Stimulated activated naive CD8-positive, alpha-beta T cell treated with anti-CD3 and anti-CD28 coated beads, Interleukin-15, Interleukin-2, amounts not matched to agents 100 ng/mL and 50 ng/mL, for 24 hours (primary cell): ENCODE results near the gene DYRK4.
A peak's percentile ranks its signal among the peaks of the same experiment; 100 is the strongest.

Experiments
- H3K27ac Mint-ChIP-seq: one replicate; pipeline ENCODE4 v1.8.0; 2021; ENCODE audit warnings: mild to moderate bottlenecking, mixed read lengths
- H3K27me3 Mint-ChIP-seq: one replicate; pipeline ENCODE4 v1.8.0; 2021; ENCODE audit warnings: mixed read lengths
- H3K36me3 Mint-ChIP-seq: one replicate; pipeline ENCODE4 v1.8.0; 2021; ENCODE audit warnings: low read depth, mixed read lengths
- H3K4me1 Mint-ChIP-seq: one replicate; pipeline ENCODE4 v1.8.0; 2021; ENCODE audit warnings: low read depth, mixed read lengths
- H3K4me3 Mint-ChIP-seq: one replicate; pipeline ENCODE4 v1.8.0; 2021; ENCODE audit warnings: mild to moderate bottlenecking, mixed read lengths
- H3K9me3 Mint-ChIP-seq: one replicate; pipeline ENCODE4 v1.8.0; 2021; ENCODE audit warnings: mixed read lengths

DYRK4 gene

GRCh38 chr12:4586500-4586899, 24.5 kb downstream of the DYRK4 start:
- Mint-ChIP-seq H3K27me3 (no peaks in the 10 kb centered on the region), H3K9me3 (no peaks in the 10 kb centered on the region), H3K36me3 (no peaks in the 10 kb centered on the region), H3K27ac (no peak overlapping the region), H3K4me1 (no peaks in the 10 kb centered on the region), H3K4me3 (no peak overlapping the region)

- Mint-ChIP-seq H3K27me3 (no peaks in the 10 kb centered on the region), H3K36me3 (no peaks in the 10 kb centered on the region), H3K4me3 (no peak overlapping the region), H3K27ac (no peak overlapping the region), H3K9me3 (no peaks in the 10 kb centered on the region), H3K4me1 (no peaks in the 10 kb centered on the region)
These were observed 25.1 kb downstream of the DYRK4 start for GRCh38 chr12:4587108-4587507.

- Mint-ChIP-seq H3K4me3 (no peak overlapping the region), H3K4me1 (no peaks in the 10 kb centered on the region), H3K27ac (no peak overlapping the region), H3K36me3 (no peaks in the 10 kb centered on the region), H3K9me3 (no peaks in the 10 kb centered on the region), H3K27me3 (no peaks in the 10 kb centered on the region)
These were observed 26.9 kb downstream of the DYRK4 start for GRCh38 chr12:4588916-4589315.

GRCh38 chr12:4589941-4590340, 27.9 kb downstream of the DYRK4 start:
- Mint-ChIP-seq H3K36me3 (no peaks in the 10 kb centered on the region), H3K27ac (no peak overlapping the region), H3K27me3 (no peaks in the 10 kb centered on the region), H3K4me1 (no peaks in the 10 kb centered on the region), H3K4me3 (no peak overlapping the region), H3K9me3 (no peaks in the 10 kb centered on the region)

- Mint-ChIP-seq H3K4me1 (no peaks in the 10 kb centered on the region), H3K4me3 (no peak overlapping the region)
These were observed 29.2 kb downstream of the DYRK4 start for GRCh38 chr12:4591180-4591687.

GRCh38 chr12:4595881-4596280, 33.9 kb downstream of the DYRK4 start:
- H3K36me3 Mint-ChIP-seq: no peaks in the 10 kb centered on the region

More at GRCh38 chr12:4591180-4591687, 29.2 kb downstream of the DYRK4 start:
- no peaks in the 10 kb centered on the region for H3K36me3 Mint-ChIP-seq
- no peaks in the 10 kb centered on the region for H3K9me3 Mint-ChIP-seq
- H3K27me3 Mint-ChIP-seq: no peaks in the 10 kb centered on the region
- H3K27ac Mint-ChIP-seq: no peak overlapping the region

GRCh38 chr12:4603421-4603820, 41.4 kb downstream of the DYRK4 start:
- Mint-ChIP-seq H3K4me3 (no peak overlapping the region), H3K36me3 (no peaks in the 10 kb centered on the region), H3K4me1 (peaks cover 22% of the 10 kb centered on the region), H3K9me3 (no peaks in the 10 kb centered on the region), H3K27me3 (peaks cover 10% of the 10 kb centered on the region), H3K27ac (no peak overlapping the region)

More at GRCh38 chr12:4595881-4596280, 33.9 kb downstream of the DYRK4 start:
- Mint-ChIP-seq H3K27me3 (no peaks in the 10 kb centered on the region), H3K4me1 (no peaks in the 10 kb centered on the region), H3K4me3 (no peak overlapping the region), H3K9me3 (no peaks in the 10 kb centered on the region), H3K27ac (no peak overlapping the region)

- Mint-ChIP-seq H3K9me3 (no peaks in the 10 kb centered on the region), H3K27me3 (peaks cover 10% of the 10 kb centered on the region), H3K27ac (no peak overlapping the region), H3K4me1 (peaks cover 22% of the 10 kb centered on the region), H3K4me3 (no peak overlapping the region), H3K36me3 (no peaks in the 10 kb centered on the region)
These were observed 41.9 kb downstream of the DYRK4 start for GRCh38 chr12:4603946-4604345.

- Mint-ChIP-seq H3K4me3 (peak overlapping the region; percentile 97), H3K9me3 (no peaks in the 10 kb centered on the region), H3K27me3 (peaks cover 10% of the 10 kb centered on the region), H3K36me3 (peaks cover 5% of the 10 kb centered on the region), H3K27ac (peak overlapping the region; percentile 94), H3K4me1 (peaks cover 22% of the 10 kb centered on the region)
These were observed 42.7 kb downstream of the DYRK4 start for GRCh38 chr12:4604684-4605193.

- Mint-ChIP-seq H3K4me3 (no peak overlapping the region), H3K9me3 (no peaks in the 10 kb centered on the region), H3K4me1 (peaks cover 22% of the 10 kb centered on the region), H3K27me3 (peaks cover 10% of the 10 kb centered on the region), H3K27ac (no peak overlapping the region), H3K36me3 (peaks cover 18% of the 10 kb centered on the region)
These were observed 45.0 kb downstream of the DYRK4 start for GRCh38 chr12:4607056-4607455.

GRCh38 chr12:4609071-4609470, 47.1 kb downstream of the DYRK4 start:
- H3K4me3 Mint-ChIP-seq: no peak overlapping the region
- no peak overlapping the region for H3K27ac Mint-ChIP-seq
- no peaks in the 10 kb centered on the region for H3K9me3 Mint-ChIP-seq
- peaks cover 22% of the 10 kb centered on the region for H3K4me1 Mint-ChIP-seq
- H3K27me3 Mint-ChIP-seq: no peaks in the 10 kb centered on the region
- peaks cover 33% of the 10 kb centered on the region for H3K36me3 Mint-ChIP-seq

- no peak overlapping the region for H3K27ac Mint-ChIP-seq
- H3K36me3 Mint-ChIP-seq: peaks cover 42% of the 10 kb centered on the region
- no peaks in the 10 kb centered on the region for H3K27me3 Mint-ChIP-seq
- H3K4me3 Mint-ChIP-seq: no peak overlapping the region
- H3K4me1 Mint-ChIP-seq: peaks cover 16% of the 10 kb centered on the region
- H3K9me3 Mint-ChIP-seq: no peaks in the 10 kb centered on the region
These were observed 48.5 kb downstream of the DYRK4 start for GRCh38 chr12:4610481-4610880.

GRCh38 chr12:4615667-4616066, 53.7 kb downstream of the DYRK4 start:
- Mint-ChIP-seq H3K27me3 (no peaks in the 10 kb centered on the region), H3K4me3 (no peak overlapping the region), H3K9me3 (no peaks in the 10 kb centered on the region), H3K4me1 (no peaks in the 10 kb centered on the region), H3K36me3 (peaks cover 29% of the 10 kb centered on the region), H3K27ac (no peak overlapping the region)

GRCh38 chr12:4621511-4621910, 59.5 kb downstream of the DYRK4 start:
- Mint-ChIP-seq H3K4me1 (no peaks in the 10 kb centered on the region), H3K27ac (no peak overlapping the region), H3K9me3 (no peaks in the 10 kb centered on the region), H3K36me3 (no peaks in the 10 kb centered on the region), H3K27me3 (peaks cover 5% of the 10 kb centered on the region), H3K4me3 (no peak overlapping the region)

GRCh38 chr12:4626543-4626942, 64.5 kb downstream of the DYRK4 start:
- Mint-ChIP-seq H3K9me3 (no peaks in the 10 kb centered on the region), H3K27ac (no peak overlapping the region), H3K4me1 (no peaks in the 10 kb centered on the region), H3K27me3 (peaks cover 8% of the 10 kb centered on the region), H3K4me3 (no peak overlapping the region), H3K36me3 (no peaks in the 10 kb centered on the region)

- Mint-ChIP-seq H3K36me3 (no peaks in the 10 kb centered on the region), H3K4me1 (no peaks in the 10 kb centered on the region), H3K27ac (no peak overlapping the region), H3K4me3 (no peak overlapping the region), H3K27me3 (peaks cover 3% of the 10 kb centered on the region), H3K9me3 (no peaks in the 10 kb centered on the region)
These were observed 66.4 kb downstream of the DYRK4 start for GRCh38 chr12:4628406-4628805.
